K562 (cell line): ENCODE measurements around the gene ARMC2. TPM values are rescaled to one million over a fixed set of nuclear protein-coding genes. Genes with fewer than 3 reads are reported as not detected.

Source experiments
- ATAC-seq: fragments of 200-7000 bp; cut with Tn5 transposase; 3 replicates; pipeline ENCODE4 v1.9.1; 2020; ENCODE audit warnings: moderate library complexity
- BruUV-seq: library from RNA; stranded (reverse); fragments of 400-500 nt; replicated peaks from 2 replicates; lab custom pipeline; 2021; lab: Mats Ljungman, UMichigan
- CTCF ChIA-PET: fragments of 300-600 bp; formaldehyde crosslinking; extraction: SDS; loops from one replicate; lab custom pipeline; 2021; ENCODE audit warnings: low intra/inter-chr PET ratio; lab: Yijun Ruan, JAX
- POLR2A ChIA-PET: fragments of 300-600, 350-650 bp; sonication (Branson Sonifier 250); formaldehyde crosslinking; extraction: SDS; loops from one replicate; lab custom pipeline; 2021; ENCODE audit warnings: antibody characterized with exemption, inconsistent platforms; lab: Yijun Ruan, JAX
- DNase-seq, 4 experiments: peaks; one replicate each; pipeline versions ENCODE4 v3.0.0 to v3.0.0-alpha.2; 2011 to 2018; ENCODE audit warnings: low spot score in 3 of 4, mixed read lengths in 3 of 4; ENCODE audit errors: extremely low read depth in 1 of 4
- FAIRE-seq: peaks from 2 replicates; lab custom pipeline; 2011; peaks lifted over from hg19 to GRCh38; lab: Jason Lieb, UNC
- H2AFZ ChIP-seq: 2 replicates; pipeline ENCODE4 v1.6.0; 2011; ENCODE audit warnings: low read depth, low read length, control low read depth, inconsistent platforms
- H3K27ac ChIP-seq: fragments of 200-600 bp; 3 replicates; pipeline ENCODE4 v1.8.0; 2011; ENCODE audit warnings: low read depth, mild to moderate bottlenecking, control low read depth, inconsistent platforms, low read length, moderate library complexity, mixed read lengths; ENCODE audit errors: extremely low read depth
- H3K27me3 ChIP-seq, 2 experiments: fragments of 300-600 bp in 1 of 2; 2 replicates in 1 of 2; 3 replicates in 1 of 2; pipeline versions ENCODE4 v1.6.0 to v1.8.0; 2011; ENCODE audit warnings: inconsistent platforms in 2 of 2, low read length in 2 of 2, mild to moderate bottlenecking in 1 of 2, mixed read lengths in 1 of 2, moderate library complexity in 1 of 2; ENCODE audit not compliant: control insufficient read depth in 2 of 2, insufficient read depth in 2 of 2
- H3K36me3 ChIP-seq: fragments of 300-600 bp; 3 replicates; pipeline ENCODE4 v1.8.0; 2011; ENCODE audit warnings: mild to moderate bottlenecking, low read length, inconsistent platforms; ENCODE audit not compliant: control insufficient read depth, insufficient read depth
- H3K4me1 ChIP-seq, 2 experiments: fragments of 200-600 bp in 1 of 2; replicated peaks in 1 of 2; 2 replicates in 1 of 2; 3 replicates in 1 of 2; pipeline versions ENCODE4 v1.5.1 to v1.8.0; 2011; ENCODE audit warnings: inconsistent platforms in 2 of 2, low read length in 2 of 2, mild to moderate bottlenecking in 1 of 2, mixed read lengths in 1 of 2, moderate library complexity in 1 of 2; ENCODE audit not compliant: control insufficient read depth in 2 of 2, insufficient read depth in 2 of 2
- H3K4me2 ChIP-seq: 2 replicates; pipeline ENCODE4 v1.6.1; 2011; ENCODE audit warnings: low read length, control low read depth, inconsistent platforms, mixed read lengths; ENCODE audit not compliant: insufficient read depth
- H3K4me3 ChIP-seq: fragments of 200-600 bp; sonication (generic), shearing (Covaris generic); 2 replicates; pipeline ENCODE4 v1.5.1; 2016; ENCODE audit warnings: control low read depth, inconsistent platforms
- H3K79me2 ChIP-seq: fragments of 200-600 bp; 3 replicates; pipeline ENCODE4 v1.8.0; 2011; ENCODE audit warnings: low read length, inconsistent platforms; ENCODE audit not compliant: control insufficient read depth, insufficient read depth
- H3K9ac ChIP-seq, 2 experiments: 2 replicates each; pipeline versions ENCODE4 v1.6.0 to v1.6.1; 2011; ENCODE audit warnings: low read depth in 2 of 2, low read length in 2 of 2, control low read depth in 1 of 2, inconsistent platforms in 1 of 2, mild to moderate bottlenecking in 1 of 2, mixed read lengths in 1 of 2; ENCODE audit not compliant: insufficient read depth in 1 of 2
- H3K9me1 ChIP-seq: one replicate; pipeline ENCODE4 v1.6.0; 2011; ENCODE audit warnings: inconsistent platforms, mild to moderate bottlenecking, low read length, moderate library complexity; ENCODE audit not compliant: control insufficient read depth, insufficient read depth
- H3K9me3 ChIP-seq: replicated peaks from 2 replicates; pipeline ENCODE4 v1.5.1; 2011; ENCODE audit warnings: low read depth, low read length, inconsistent platforms; ENCODE audit not compliant: control insufficient read depth, insufficient read depth
- H4K20me1 ChIP-seq: replicated peaks from 2 replicates; pipeline ENCODE4 v1.6.1; 2011; ENCODE audit warnings: low read length, inconsistent platforms, mixed read lengths; ENCODE audit not compliant: control insufficient read depth, insufficient read depth
- ADNP ChIP-seq: fragments of 200-800 bp; sonication (Bioruptor generic); IDR thresholded peaks from 2 replicates; pipeline ENCODE4 v1.6.1; 2016; ENCODE audit warnings: missing genetic modification characterization, missing compliant biosample characterization
- CHCHD3 ChIP-seq: fragments of 250-450 bp; sonication (Bioruptor Pico); IDR thresholded peaks from 2 replicates; pipeline ENCODE4 v2.1.2; 2022; ENCODE audit warnings: mild to moderate bottlenecking
- MIER1 ChIP-seq: fragments of 450-650 bp; IDR thresholded peaks from 2 replicates; pipeline ENCODE4 v1.6.1; 2016; ENCODE audit warnings: antibody characterized with exemption, mild to moderate bottlenecking, low read depth
- NFIX ChIP-seq: fragments of 250-450 bp; sonication (Bioruptor Pico); IDR thresholded peaks from 2 replicates; pipeline ENCODE4 v1.4.0; 2020; ENCODE audit warnings: low read depth, mild to moderate bottlenecking, moderate library complexity
- SIN3B ChIP-seq: fragments of 450-650 bp; IDR thresholded peaks from 2 replicates; pipeline ENCODE4 v1.6.1; 2017; ENCODE audit warnings: low read depth, mild to moderate bottlenecking, moderate library complexity
- SOX6 ChIP-seq: fragments of 450-650 bp; IDR thresholded peaks from 2 replicates; pipeline ENCODE4 v1.6.1; 2014; ENCODE audit warnings: mild to moderate bottlenecking
- TCF7L2 ChIP-seq: fragments of 150-350 bp; IDR thresholded peaks from 2 replicates; pipeline ENCODE4 v1.6.1; 2016; ENCODE audit warnings: low read depth, mild to moderate bottlenecking, low read length, moderate library complexity
- TFAM ChIP-seq: fragments of 250-450 bp; sonication (Bioruptor Pico); conservative IDR thresholded peaks from 2 replicates; pipeline ENCODE4 v1.5.0; 2021; ENCODE audit warnings: mild to moderate bottlenecking, moderate library complexity
- TGIF2 ChIP-seq: sonication (generic); formaldehyde crosslinking; IDR thresholded peaks from 2 replicates; pipeline ENCODE4 v1.8.1; 2022; ENCODE audit warnings: mild to moderate bottlenecking, missing genetic modification reagents, moderate library complexity
- ZNF134 ChIP-seq: fragments of 250-450 bp; sonication (Bioruptor Pico); conservative IDR thresholded peaks from 2 replicates; pipeline ENCODE4 v1.4.0; 2020
- ZNF212 ChIP-seq: fragments of 450-650 bp; formaldehyde crosslinking; IDR thresholded peaks from 2 replicates; pipeline ENCODE4 v1.4.0; 2020; ENCODE audit warnings: mild to moderate bottlenecking
- ZNF282 ChIP-seq: sonication (generic); formaldehyde crosslinking; IDR thresholded peaks from 2 replicates; pipeline ENCODE4 v1.8.1; 2023; ENCODE audit warnings: missing genetic modification reagents
- ZNF445 ChIP-seq: fragments of 250-450 bp; sonication (Bioruptor Pico); IDR thresholded peaks from 2 replicates; pipeline ENCODE4 v1.4.0; 2020; ENCODE audit warnings: low read depth, mild to moderate bottlenecking, moderate library complexity
- ZNF644 ChIP-seq: fragments of 200-800 bp; sonication (Bioruptor generic); IDR thresholded peaks from 2 replicates; pipeline ENCODE4 v1.6.1; 2016; ENCODE audit warnings: low read depth, missing genetic modification characterization, missing compliant biosample characterization
- ZNF79 ChIP-seq: fragments of 250-450 bp; sonication (Bioruptor Pico); IDR thresholded peaks from 2 replicates; pipeline ENCODE4 v1.4.0; 2020; ENCODE audit warnings: low read depth, mild to moderate bottlenecking, moderate library complexity
- WGBS: fragments of 100-300 bp; shearing (Covaris generic); methylation state at CpG from one replicate; pipeline ENCODE4 v1.1.6; 2016; ENCODE audit warnings: low coverage, mixed read lengths; ENCODE audit not compliant: insufficient coverage; ENCODE audit errors: missing lambda C conversion rate; 5-methylcytosine and 5-hydroxymethylcytosine counted together
- in situ Hi-C: fragments of 300-500 bp; cut with MboI; formaldehyde crosslinking; loops from 4 replicates; pipeline ENCODE4 v1.15.0; 2018; ENCODE audit warnings: inconsistent platforms, mixed read lengths
- intact Hi-C: fragments of 100-400 bp; cut with micrococcal nuclease; formaldehyde crosslinking; loops from 2 replicates; pipeline ENCODE4 v1.14.2; 2022
- polyA plus RNA-seq, 8 experiments: library from polyadenylated mRNA; depleted of rRNA in 4 of 8; stranded (reverse) in 5 of 8; unstranded in 3 of 8; fragments of >200 nt; fragmentation: Nextera tagmentation in 2 of 8; fragmentation: Illumina TruSeq in 1 of 8; extraction: Ambion mirVana in 2 of 8; extraction: Trizol in 1 of 8; gene quantifications; 2 replicates each; pipeline versions ENCODE4 v1.2.1 to v1.2.3, GENCODE V29; 2011 to 2014; ENCODE audit warnings: inconsistent platforms in 1 of 8, missing spikeins in 1 of 8
- total RNA-seq, 7 experiments: library from RNA; depleted of rRNA in 6 of 7; stranded (reverse); fragments of >200 nt in 6 of 7; fragmentation: Illumina TruSeq in 2 of 7; extraction: Trizol in 2 of 7; gene quantifications; 2 replicates each; pipeline versions ENCODE4 v1.2.1 to v1.2.3, GENCODE V29; 2011 to 2021; ENCODE audit warnings: low replicate concordance in 1 of 7
- TF ChIP-seq, protein P1 (sequence below): sonication (generic); formaldehyde crosslinking; IDR thresholded peaks from 2 replicates; pipeline ENCODE4 v1.8.0; 2022; ENCODE audit warnings: missing genetic modification reagents, mild to moderate bottlenecking, borderline replicate concordance
- TF ChIP-seq, protein P2 (sequence below), 2 experiments: fragments of 250-450 bp in 1 of 2; fragments of 450-650 bp in 1 of 2; sonication (Bioruptor Pico) in 1 of 2; IDR thresholded peaks; 2 replicates each; pipeline versions ENCODE4 v1.6.1 to v1.8.0; 2016 to 2021; ENCODE audit warnings: mild to moderate bottlenecking in 2 of 2, moderate library complexity in 2 of 2, missing compliant biosample characterization in 1 of 2, missing genetic modification characterization in 1 of 2
- TF ChIP-seq, protein P3 (sequence below): fragments of 250-450 bp; sonication (Bioruptor Pico); IDR thresholded peaks from 2 replicates; pipeline ENCODE4 v1.5.0; 2022; ENCODE audit warnings: mild to moderate bottlenecking
- TF ChIP-seq, protein P4 (sequence below): fragments of 450-650 bp; IDR thresholded peaks from one replicate; pipeline ENCODE4 v1.6.1; 2018; ENCODE audit warnings: mild to moderate bottlenecking, moderate library complexity; ENCODE audit not compliant: partially characterized antibody

Gene ARMC2
- total and polyA plus RNA-seq, 9 of the 15 experiments (the other 6 are each of a cell fraction or from before 2014, with no cell fraction given) = 0.14 to 3.0 (median 0.82) TPM

DNA sequence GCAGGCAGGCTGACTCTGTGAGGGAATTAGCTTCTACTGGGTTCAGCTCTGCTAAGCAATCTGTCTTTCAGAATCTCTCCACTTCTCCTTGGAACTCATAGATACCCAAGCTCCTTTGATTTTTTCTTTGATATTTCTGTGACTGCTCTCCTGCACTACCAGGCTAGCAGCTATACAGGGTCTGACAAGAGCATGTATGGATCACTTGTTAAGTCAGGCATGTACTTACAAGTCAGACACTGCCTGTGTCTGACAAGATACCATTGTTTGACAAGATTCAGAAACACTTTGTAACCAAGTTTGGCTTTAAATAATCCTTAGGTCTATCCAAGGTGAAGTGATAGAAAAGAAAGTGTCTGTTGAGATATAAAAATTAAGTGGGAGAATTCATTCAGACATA lies 167.0 kb downstream of the ARMC2 start (continued):
- TF ChIP-seq NFIX (CRISPR knock-in tag) (no peak), TGIF2 (CRISPR knock-in tag) (no peak), MIER1 (no peak), ZNF212 (CRISPR knock-in tag) (no peak), ZNF79 (no peak), ZNF134 (CRISPR knock-in tag) (no peak), ZNF282 (CRISPR knock-in tag) (no peak)
- TF ChIP-seq, protein P1, sequence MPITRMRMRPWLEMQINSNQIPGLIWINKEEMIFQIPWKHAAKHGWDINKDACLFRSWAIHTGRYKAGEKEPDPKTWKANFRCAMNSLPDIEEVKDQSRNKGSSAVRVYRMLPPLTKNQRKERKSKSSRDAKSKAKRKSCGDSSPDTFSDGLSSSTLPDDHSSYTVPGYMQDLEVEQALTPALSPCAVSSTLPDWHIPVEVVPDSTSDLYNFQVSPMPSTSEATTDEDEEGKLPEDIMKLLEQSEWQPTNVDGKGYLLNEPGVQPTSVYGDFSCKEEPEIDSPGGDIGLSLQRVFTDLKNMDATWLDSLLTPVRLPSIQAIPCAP (CRISPR knock-in tag) = no peak

DNA sequence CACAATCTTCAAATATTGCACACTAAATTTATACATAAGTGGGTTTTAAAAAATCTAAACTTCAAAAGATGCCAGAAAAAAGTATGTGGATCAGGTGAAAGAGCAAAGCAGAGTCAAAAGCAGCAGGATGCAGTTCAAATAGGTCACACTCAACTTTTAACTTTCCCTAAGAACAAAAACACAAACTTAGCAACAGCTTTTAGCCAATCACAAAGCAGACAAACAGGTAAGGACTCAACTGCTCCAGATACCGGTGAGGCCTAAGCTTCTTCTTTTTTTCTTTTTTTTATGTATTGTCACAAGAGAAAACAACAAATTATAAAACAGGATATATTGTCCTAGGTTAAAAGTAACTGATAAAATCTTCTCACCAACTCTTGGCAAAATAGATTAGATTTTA lies 171.7 kb downstream of the ARMC2 start:
- no peaks in the 10 kb centered on the region for H3K79me2 ChIP-seq
- H3K4me3 ChIP-seq = no peak overlapping the region
- in situ Hi-C loops (no loop called here), intact Hi-C loops (no loop called here)
- no peak for ATAC-seq
- H3K4me2 ChIP-seq = no peak overlapping the region
- POLR2A ChIA-PET = no interaction called here
- H3K4me1 ChIP-seq = peaks cover 0 to 5% of the 10 kb centered on the region in 2 experiments; a peak in 3 of 5 replicates
- H3K27me3 ChIP-seq = no peaks in the 10 kb centered on the region
- FAIRE-seq = no peak
- no peaks in the 10 kb centered on the region for H4K20me1 ChIP-seq
- H2AFZ ChIP-seq = no peak overlapping the region
- BruUV-seq = no TSS peak
- no peaks in the 10 kb centered on the region for H3K36me3 ChIP-seq
- H3K9me3 ChIP-seq = no peaks in the 10 kb centered on the region
- H3K27ac ChIP-seq = no peak overlapping the region
- no peak for DNase-seq
- H3K9ac ChIP-seq = no peak overlapping the region
- H3K9me1 ChIP-seq = no peaks in the 10 kb centered on the region
- 50% methylated on average over 1 of the region's 1 CpG for WGBS
- CTCF ChIA-PET = no interaction called here
- no peak for TF ChIP-seq ADNP (tag)
- TF ChIP-seq, protein P2, sequence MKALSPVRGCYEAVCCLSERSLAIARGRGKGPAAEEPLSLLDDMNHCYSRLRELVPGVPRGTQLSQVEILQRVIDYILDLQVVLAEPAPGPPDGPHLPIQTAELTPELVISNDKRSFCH (CRISPR knock-in tag; IDR thresholded peaks at IDR 0.05) = no peak
- TF ChIP-seq, protein P2 (tag; IDR thresholded peaks at IDR 0.05) = no peak
- TF ChIP-seq ZNF445 (CRISPR knock-in tag) = no peak
- TF ChIP-seq SIN3B = no peak
- no peak for TF ChIP-seq TFAM (CRISPR knock-in tag)
- no peak for TF ChIP-seq SOX6
- TF ChIP-seq, protein P3, sequence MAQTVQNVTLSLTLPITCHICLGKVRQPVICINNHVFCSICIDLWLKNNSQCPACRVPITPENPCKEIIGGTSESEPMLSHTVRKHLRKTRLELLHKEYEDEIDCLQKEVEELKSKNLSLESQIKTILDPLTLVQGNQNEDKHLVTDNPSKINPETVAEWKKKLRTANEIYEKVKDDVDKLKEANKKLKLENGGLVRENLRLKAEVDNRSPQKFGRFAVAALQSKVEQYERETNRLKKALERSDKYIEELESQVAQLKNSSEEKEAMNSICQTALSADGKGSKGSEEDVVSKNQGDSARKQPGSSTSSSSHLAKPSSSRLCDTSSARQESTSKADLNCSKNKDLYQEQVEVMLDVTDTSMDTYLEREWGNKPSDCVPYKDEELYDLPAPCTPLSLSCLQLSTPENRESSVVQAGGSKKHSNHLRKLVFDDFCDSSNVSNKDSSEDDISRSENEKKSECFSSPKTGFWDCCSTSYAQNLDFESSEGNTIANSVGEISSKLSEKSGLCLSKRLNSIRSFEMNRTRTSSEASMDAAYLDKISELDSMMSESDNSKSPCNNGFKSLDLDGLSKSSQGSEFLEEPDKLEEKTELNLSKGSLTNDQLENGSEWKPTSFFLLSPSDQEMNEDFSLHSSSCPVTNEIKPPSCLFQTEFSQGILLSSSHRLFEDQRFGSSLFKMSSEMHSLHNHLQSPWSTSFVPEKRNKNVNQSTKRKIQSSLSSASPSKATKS (CRISPR knock-in tag) = no peak
- no peak for TF ChIP-seq CHCHD3 (CRISPR knock-in tag)
- TF ChIP-seq TCF7L2 = no peak
- no peak for TF ChIP-seq ZNF644 (tag)
- TF ChIP-seq, protein P4, sequence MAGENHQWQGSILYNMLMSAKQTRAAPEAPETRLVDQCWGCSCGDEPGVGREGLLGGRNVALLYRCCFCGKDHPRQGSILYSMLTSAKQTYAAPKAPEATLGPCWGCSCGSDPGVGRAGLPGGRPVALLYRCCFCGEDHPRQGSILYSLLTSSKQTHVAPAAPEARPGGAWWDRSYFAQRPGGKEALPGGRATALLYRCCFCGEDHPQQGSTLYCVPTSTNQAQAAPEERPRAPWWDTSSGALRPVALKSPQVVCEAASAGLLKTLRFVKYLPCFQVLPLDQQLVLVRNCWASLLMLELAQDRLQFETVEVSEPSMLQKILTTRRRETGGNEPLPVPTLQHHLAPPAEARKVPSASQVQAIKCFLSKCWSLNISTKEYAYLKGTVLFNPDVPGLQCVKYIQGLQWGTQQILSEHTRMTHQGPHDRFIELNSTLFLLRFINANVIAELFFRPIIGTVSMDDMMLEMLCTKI = no peak
